Esophagus squamous epithelium (tissue), 4 donors: Measurements from ENCODE around the gene FHOD3.

ENCODE experiments used
- POLR2A ChIP-seq, 4 donors: fragments of 450-650 bp; IDR thresholded peaks; one replicate each; pipeline ENCODE4 v1.6.1; 2017; ENCODE audit warnings: antibody characterized with exemption in 4 of 4, mild to moderate bottlenecking in 4 of 4, moderate library complexity in 3 of 4
- TF ChIP-seq, protein P1 (sequence below), 6 experiments: fragments of 450-650 bp in 4 of 6; fragments of 200-600 bp in 2 of 6; sonication (generic) in 2 of 6; IDR thresholded peaks; one replicate each; pipeline ENCODE4 v1.5.1; 2016 to 2019; ENCODE audit warnings: antibody characterized with exemption in 6 of 6, mild to moderate bottlenecking in 4 of 6, moderate library complexity in 4 of 6

- no peak for TF ChIP-seq POLR2A (IDR thresholded peaks at IDR 0.05)
- TF ChIP-seq, protein P1, sequence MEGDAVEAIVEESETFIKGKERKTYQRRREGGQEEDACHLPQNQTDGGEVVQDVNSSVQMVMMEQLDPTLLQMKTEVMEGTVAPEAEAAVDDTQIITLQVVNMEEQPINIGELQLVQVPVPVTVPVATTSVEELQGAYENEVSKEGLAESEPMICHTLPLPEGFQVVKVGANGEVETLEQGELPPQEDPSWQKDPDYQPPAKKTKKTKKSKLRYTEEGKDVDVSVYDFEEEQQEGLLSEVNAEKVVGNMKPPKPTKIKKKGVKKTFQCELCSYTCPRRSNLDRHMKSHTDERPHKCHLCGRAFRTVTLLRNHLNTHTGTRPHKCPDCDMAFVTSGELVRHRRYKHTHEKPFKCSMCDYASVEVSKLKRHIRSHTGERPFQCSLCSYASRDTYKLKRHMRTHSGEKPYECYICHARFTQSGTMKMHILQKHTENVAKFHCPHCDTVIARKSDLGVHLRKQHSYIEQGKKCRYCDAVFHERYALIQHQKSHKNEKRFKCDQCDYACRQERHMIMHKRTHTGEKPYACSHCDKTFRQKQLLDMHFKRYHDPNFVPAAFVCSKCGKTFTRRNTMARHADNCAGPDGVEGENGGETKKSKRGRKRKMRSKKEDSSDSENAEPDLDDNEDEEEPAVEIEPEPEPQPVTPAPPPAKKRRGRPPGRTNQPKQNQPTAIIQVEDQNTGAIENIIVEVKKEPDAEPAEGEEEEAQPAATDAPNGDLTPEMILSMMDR (IDR thresholded peaks at IDR 0.05) = no peak
Measured at GRCh38 chr18:36757991-36758390, 460.5 kb downstream of the FHOD3 start.
